GM10266 (cell line): Measurements from ENCODE around the gene CEP44.
"Not testable (repeated sequence)": the region's sequence is repeated elsewhere in the genome, so short reads cannot be mapped to it uniquely, and the experiment has no call there.

ENCODE experiments used
- DNase-seq: peaks from one replicate; pipeline ENCODE4 v3.0.0; 2012; ENCODE audit errors: extremely low spot score
- TF ChIP-seq, protein P1 (sequence below): IDR thresholded peaks from 2 replicates; pipeline ENCODE4 v1.5.1; 2012; ENCODE audit warnings: mild to moderate bottlenecking, low read depth; ENCODE audit not compliant: control insufficient read depth, insufficient read depth; ENCODE audit errors: missing control alignments

The CEP44 gene

DNA sequence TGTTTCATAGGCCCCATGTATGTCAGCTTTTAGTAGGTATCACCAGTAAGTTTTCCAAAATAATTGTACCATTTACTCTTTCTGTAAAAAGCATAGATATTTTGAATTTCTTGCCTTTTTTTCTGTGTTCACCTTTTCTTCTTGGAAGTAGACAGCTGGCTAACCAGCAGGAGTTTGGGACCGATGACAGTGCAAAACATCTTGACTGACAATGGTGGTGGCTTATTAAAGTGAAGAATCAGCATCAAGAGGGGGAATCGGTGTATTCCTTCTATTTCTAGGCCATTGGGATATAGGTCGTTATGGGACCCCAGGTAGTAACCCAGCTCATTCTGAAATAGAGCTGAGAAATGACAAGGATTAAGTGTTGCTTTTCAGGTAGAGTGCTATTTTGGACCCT is 3.2 kb downstream of the CEP44 start:
- TF ChIP-seq, protein P1, sequence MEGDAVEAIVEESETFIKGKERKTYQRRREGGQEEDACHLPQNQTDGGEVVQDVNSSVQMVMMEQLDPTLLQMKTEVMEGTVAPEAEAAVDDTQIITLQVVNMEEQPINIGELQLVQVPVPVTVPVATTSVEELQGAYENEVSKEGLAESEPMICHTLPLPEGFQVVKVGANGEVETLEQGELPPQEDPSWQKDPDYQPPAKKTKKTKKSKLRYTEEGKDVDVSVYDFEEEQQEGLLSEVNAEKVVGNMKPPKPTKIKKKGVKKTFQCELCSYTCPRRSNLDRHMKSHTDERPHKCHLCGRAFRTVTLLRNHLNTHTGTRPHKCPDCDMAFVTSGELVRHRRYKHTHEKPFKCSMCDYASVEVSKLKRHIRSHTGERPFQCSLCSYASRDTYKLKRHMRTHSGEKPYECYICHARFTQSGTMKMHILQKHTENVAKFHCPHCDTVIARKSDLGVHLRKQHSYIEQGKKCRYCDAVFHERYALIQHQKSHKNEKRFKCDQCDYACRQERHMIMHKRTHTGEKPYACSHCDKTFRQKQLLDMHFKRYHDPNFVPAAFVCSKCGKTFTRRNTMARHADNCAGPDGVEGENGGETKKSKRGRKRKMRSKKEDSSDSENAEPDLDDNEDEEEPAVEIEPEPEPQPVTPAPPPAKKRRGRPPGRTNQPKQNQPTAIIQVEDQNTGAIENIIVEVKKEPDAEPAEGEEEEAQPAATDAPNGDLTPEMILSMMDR, result no peak

DNA sequence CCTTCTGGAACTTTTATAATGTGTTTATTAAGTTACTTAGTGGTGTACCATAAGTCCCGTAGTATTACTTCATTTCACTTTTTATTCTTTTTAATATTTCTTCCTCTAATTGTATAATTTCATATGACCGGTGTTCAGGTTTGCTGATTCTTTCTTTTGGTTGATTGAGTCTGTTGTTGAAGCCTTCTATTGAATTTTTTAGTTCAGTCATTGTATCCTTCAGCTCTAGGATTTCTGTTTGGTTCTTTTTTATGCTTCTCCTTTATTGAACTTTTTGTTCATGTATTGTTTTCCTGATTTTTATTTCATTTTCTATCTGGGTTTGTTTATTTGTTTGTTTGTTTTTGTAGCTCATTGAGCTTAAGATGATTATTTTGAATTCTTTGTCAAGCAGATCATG is 8.8 kb downstream of the CEP44 start:
- DNase-seq, result no peak

More for the DNA sequence above, 3.2 kb downstream of the CEP44 start:
- DNase-seq, result no peak

DNA sequence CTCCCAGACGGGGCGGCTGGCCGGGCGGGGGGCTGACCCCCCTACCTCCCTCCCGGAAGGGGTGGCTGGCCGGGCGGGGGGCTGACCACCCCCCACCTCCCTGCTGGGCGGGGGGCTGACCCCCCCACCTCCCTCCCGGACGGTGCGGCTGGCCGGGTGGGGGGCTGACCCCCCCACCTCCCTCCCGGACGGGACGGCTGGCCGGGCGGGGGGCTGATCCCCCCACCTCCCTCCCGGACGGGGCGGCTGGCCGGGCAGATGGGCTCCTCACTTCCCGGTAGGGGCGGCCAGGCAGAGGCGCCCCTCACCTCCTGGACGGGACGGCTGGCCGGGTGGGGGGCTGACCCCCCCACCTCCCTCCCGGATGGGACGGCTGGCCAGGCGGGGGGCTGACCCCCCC is 10.9 kb downstream of the CEP44 start:
- not testable (repeated sequence) for DNase-seq

More for the DNA sequence above, 8.8 kb downstream of the CEP44 start:
- TF ChIP-seq, protein P1, result no peak

DNA sequence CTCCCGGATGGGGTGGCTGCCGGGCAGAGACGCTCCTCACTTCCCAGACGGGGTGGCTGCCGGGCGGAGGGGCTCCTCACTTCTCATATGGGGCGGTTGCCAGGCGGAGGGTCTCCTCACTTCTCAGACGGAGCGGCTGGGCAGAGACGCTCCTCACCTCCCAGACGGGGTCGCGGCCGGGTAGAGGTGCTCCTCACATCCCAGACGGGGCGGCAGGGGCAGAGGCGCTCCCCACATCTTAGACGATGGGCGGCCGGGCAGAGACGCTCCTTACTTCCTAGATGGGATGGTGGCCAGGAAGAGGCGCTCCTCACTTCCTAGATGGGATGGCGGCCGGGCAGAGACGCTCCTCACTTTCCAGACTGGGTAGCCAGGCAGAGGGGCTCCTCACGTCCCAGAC is 11.4 kb downstream of the CEP44 start:
- not testable (repeated sequence) for DNase-seq

DNA sequence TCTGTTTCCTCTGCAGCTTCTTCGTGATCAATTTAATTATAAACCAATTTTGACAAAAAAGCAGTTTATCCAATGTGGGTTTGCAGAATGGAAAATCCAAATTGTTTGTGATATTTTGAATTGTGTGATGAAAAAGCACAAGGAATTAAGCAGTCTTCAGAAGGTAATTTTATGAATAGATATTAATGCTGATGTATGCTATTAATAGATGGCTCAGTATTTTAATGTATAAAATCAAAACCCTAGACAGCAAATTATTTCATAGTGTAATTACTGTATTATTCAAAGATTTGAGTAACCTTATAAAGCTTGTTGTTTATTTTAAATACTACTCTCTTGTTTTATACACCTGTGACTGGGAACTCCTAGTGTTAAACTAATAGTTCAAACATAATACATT is 20.0 kb downstream of the CEP44 start:
- TF ChIP-seq, protein P1, result no peak
- DNase-seq, result no peak

DNA sequence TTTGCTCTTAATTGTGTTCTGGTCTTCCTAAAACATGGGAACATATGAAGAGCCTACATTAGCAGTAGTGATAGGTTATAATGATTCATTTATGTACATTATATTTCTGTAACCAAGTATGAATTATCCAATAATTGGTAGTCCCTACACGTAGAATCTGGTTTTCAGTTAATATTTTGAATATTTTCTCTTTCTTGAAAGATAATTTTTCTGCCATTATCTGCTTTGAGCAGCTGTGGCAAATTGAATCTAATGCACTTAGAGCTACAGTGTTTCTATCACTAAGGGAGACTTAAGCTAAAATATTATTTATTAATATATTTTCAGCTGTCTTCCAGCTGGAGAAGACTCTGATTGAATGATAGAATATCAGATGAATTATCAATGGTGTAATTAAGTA is 21.0 kb downstream of the CEP44 start:
- no peak for DNase-seq
- TF ChIP-seq, protein P1, result no peak

DNA sequence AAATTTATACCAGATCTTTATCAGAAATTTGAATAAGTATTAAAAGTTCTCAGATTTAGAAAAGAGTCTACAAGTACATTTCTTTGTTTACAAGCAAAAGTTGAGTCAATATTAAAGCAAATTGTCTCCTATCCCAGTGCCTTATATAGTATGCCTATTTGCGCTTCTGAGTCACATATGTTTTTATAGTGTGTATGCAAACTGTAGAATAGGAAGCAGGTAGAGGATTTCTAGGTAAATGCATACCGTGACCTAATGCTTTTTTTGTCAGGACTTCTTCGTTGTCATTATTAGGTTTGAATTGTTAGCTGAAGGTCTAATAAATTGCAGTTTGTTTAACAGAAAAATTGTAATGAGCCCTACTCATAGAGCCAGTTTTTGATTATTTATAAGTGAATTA is 22.2 kb downstream of the CEP44 start:
- TF ChIP-seq, protein P1, result no peak
- no peak for DNase-seq

DNA sequence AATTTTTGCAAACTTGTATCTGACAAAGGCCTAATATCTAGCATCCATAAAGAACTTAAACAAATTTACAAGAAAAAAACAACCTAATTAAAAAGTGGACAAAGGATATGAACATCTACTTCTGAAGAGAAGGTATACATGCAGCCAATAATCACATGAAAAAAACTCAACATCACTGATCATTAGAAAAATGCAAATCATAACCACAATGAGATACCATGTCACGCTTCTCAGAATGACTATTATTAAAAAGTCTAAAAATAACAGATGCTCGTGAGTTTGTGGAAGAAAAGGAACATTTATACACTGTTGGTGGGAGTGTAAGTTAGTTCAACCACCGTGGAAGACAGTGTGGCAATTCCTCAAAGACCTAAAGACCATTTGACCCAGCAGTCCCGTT is 24.0 kb downstream of the CEP44 start:
- DNase-seq, result no peak
- TF ChIP-seq, protein P1, result no peak

DNA sequence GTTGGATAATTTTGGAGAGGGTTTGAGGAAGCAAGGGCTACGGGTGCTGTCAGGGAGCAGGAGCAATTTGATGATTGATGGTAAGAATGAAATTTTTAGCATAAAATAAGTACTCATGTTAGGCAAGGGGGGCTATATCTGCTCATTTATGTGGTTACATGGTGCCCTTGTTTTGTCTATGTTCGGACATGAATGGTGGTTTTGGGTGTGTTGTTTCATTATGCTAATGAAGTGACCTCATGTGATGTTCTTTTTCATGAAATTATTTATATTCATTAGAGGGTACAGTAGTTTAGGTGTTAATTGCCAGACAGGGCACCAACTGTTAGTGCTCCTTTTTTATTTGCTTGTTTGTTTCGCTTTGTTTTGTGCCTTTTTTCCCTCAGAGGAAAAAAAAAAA is 29.3 kb downstream of the CEP44 start:
- no peak for DNase-seq
- TF ChIP-seq, protein P1, result no peak
